HG02973 (cell line): ENCODE measurements around the gene HOXA9.

Experiments used
- ATAC-seq: cut with Tn5 transposase; IDR thresholded peaks from one replicate; pipeline ENCODE4 v1.9.1; 2021; ENCODE audit warnings: moderate library complexity; ENCODE audit not compliant: unreplicated experiment

The HOXA9 gene

GRCh38 chr7:27177795-27178320, 12.5 kb upstream of the HOXA9 start:
- no peak for ATAC-seq

GRCh38 chr7:27176962-27177794, 11.8 kb upstream of the HOXA9 start:
- no peak for ATAC-seq

GRCh38 chr7:27176524-27176845, 11.1 kb upstream of the HOXA9 start:
- no peak for ATAC-seq

- ATAC-seq = no peak
Measured at GRCh38 chr7:27175626-27176523, 10.5 kb upstream of the HOXA9 start.

- ATAC-seq = no peak
Measured at GRCh38 chr7:27174874-27175625, 9.7 kb upstream of the HOXA9 start.

GRCh38 chr7:27173956-27174873, 8.9 kb upstream of the HOXA9 start, which contains the start of gene HOXA10:
Gene HOXA10, minus strand, starts transcription at chr7:27174320. Its CDS starts 14 bp downstream, at chr7:27174306.
- ATAC-seq = no peak

GRCh38 chr7:27173511-27173955, 8.2 kb upstream of the HOXA9 start:
- ATAC-seq = no peak

- no peak for ATAC-seq
Measured at GRCh38 chr7:27172823-27173510, 7.6 kb upstream of the HOXA9 start.

GRCh38 chr7:27172315-27172774, 7.0 kb upstream of the HOXA9 start:
- no peak for ATAC-seq

GRCh38 chr7:27171637-27172314, 6.4 kb upstream of the HOXA9 start:
- ATAC-seq = no peak

GRCh38 chr7:27171325-27171636, 5.9 kb upstream of the HOXA9 start:
- ATAC-seq = no peak

- no peak for ATAC-seq
Measured at GRCh38 chr7:27170426-27171324, 5.3 kb upstream of the HOXA9 start.

GRCh38 chr7:27169658-27170425, 4.5 kb upstream of the HOXA9 start:
- no peak for ATAC-seq

GRCh38 chr7:27168265-27168947, 3.1 kb upstream of the HOXA9 start:
- ATAC-seq = no peak

- no peak for ATAC-seq
Measured at GRCh38 chr7:27167916-27168264, 2.6 kb upstream of the HOXA9 start.
